Muscle of leg (tissue), 11 donors: ENCODE data around the gene ACADSB. TPM values are rescaled to one million over a fixed set of nuclear protein-coding genes. Genes with fewer than 3 reads are reported as not detected.

ENCODE experiments used
- DNase-seq: peaks from one replicate; pipeline ENCODE4 v3.0.0; 2013
- H3K27ac ChIP-seq: one replicate; pipeline ENCODE4 v1.5.1; 2013; ENCODE audit warnings: mild to moderate bottlenecking, low read length, control low read depth
- H3K27me3 ChIP-seq: one replicate; pipeline ENCODE4 v1.6.1; 2013; ENCODE audit warnings: low read length; ENCODE audit not compliant: control insufficient read depth, insufficient read depth
- H3K36me3 ChIP-seq: one replicate; pipeline ENCODE4 v1.6.1; 2013; ENCODE audit warnings: low read length; ENCODE audit not compliant: control insufficient read depth, insufficient read depth
- H3K4me1 ChIP-seq: one replicate; pipeline ENCODE4 v1.6.1; 2013; ENCODE audit warnings: low read length; ENCODE audit not compliant: control insufficient read depth, insufficient read depth
- H3K4me3 ChIP-seq: one replicate; pipeline ENCODE4 v1.5.1; 2013; ENCODE audit warnings: low read length, control low read depth
- H3K9me3 ChIP-seq: replicated peaks from 2 replicates; pipeline ENCODE4 v1.6.1; 2013; ENCODE audit warnings: low read depth, low read length; ENCODE audit not compliant: control insufficient read depth
- WGBS: methylation state at CpG from one replicate; pipeline ENCODE4 v1.1.5; 2013; ENCODE audit warnings: missing lambda C conversion rate; ENCODE audit not compliant: insufficient coverage; 5-methylcytosine and 5-hydroxymethylcytosine counted together
- polyA plus RNA-seq, 8 donors: library from polyadenylated mRNA; unstranded; fragments of 120-200 nt; gene quantifications; one replicate each; pipeline versions ENCODE4 v1.2.1 to v1.2.3, GENCODE V29; 2013; ENCODE audit warnings: inconsistent platforms in 1 of 8, low replicate concordance in 1 of 8; ENCODE audit not compliant: insufficient read length in 8 of 8, insufficient read depth in 1 of 8
- total RNA-seq: library from RNA; stranded (reverse); fragments of 120-200 nt; gene quantifications from one replicate; pipeline ENCODE4 v1.2.4, GENCODE V29; 2013

The ACADSB gene
- total and polyA plus RNA-seq, 9 donors: 7.6 to 12.8 (median 9.6) TPM

- H3K36me3 ChIP-seq: peaks cover 13% of the 10 kb centered on the region
- no peaks in the 10 kb centered on the region for H3K9me3 ChIP-seq
- H3K4me3 ChIP-seq: no peak overlapping the region
- no peak overlapping the region for H3K27ac ChIP-seq
- no peaks in the 10 kb centered on the region for H3K27me3 ChIP-seq
- DNase-seq: no peak
- no peaks in the 10 kb centered on the region for H3K4me1 ChIP-seq
These were observed 25.5 kb downstream of the ACADSB start for GRCh38 chr10:123034332-123034731.

- H3K27ac ChIP-seq: no peak overlapping the region
- H3K36me3 ChIP-seq: peaks cover 14% of the 10 kb centered on the region
- no peaks in the 10 kb centered on the region for H3K27me3 ChIP-seq
- DNase-seq: no peak
- no peaks in the 10 kb centered on the region for H3K4me1 ChIP-seq
- WGBS: 95% methylated on average over 6 of the region's 8 CpGs
- H3K9me3 ChIP-seq: no peaks in the 10 kb centered on the region
- H3K4me3 ChIP-seq: no peak overlapping the region
These were observed 26.8 kb downstream of the ACADSB start for GRCh38 chr10:123035467-123036086.

- WGBS: 60% methylated on average over 11 of the region's 18 CpGs
- Histone ChIP-seq H3K36me3 (peaks cover 15% of the 10 kb centered on the region), H3K4me1 (no peaks in the 10 kb centered on the region)
These were observed 30.2 kb downstream of the ACADSB start for GRCh38 chr10:123038782-123039631.

GRCh38 chr10:123039632-123039930 is 30.8 kb downstream of the ACADSB start:
- Histone ChIP-seq H3K4me1 (no peaks in the 10 kb centered on the region), H3K36me3 (peaks cover 16% of the 10 kb centered on the region), H3K27me3 (no peaks in the 10 kb centered on the region), H3K9me3 (no peaks in the 10 kb centered on the region), H3K27ac (no peak overlapping the region), H3K4me3 (no peak overlapping the region)
- DNase-seq: no peak

More at GRCh38 chr10:123038782-123039631, 30.2 kb downstream of the ACADSB start:
- peak; percentile 9 for DNase-seq
- Histone ChIP-seq H3K27ac (no peak overlapping the region), H3K9me3 (no peaks in the 10 kb centered on the region), H3K4me3 (no peak overlapping the region), H3K27me3 (no peaks in the 10 kb centered on the region)

GRCh38 chr10:123042708-123043408 is 34.1 kb downstream of the ACADSB start:
- no peak for DNase-seq
- H3K36me3 ChIP-seq: peaks cover 13% of the 10 kb centered on the region

GRCh38 chr10:123043409-123043925 is 34.7 kb downstream of the ACADSB start:
- no peak overlapping the region for H3K4me3 ChIP-seq
- DNase-seq: peak; percentile 67
- H3K27ac ChIP-seq: no peak overlapping the region
- H3K4me1 ChIP-seq: no peaks in the 10 kb centered on the region
- peaks cover 17% of the 10 kb centered on the region for H3K36me3 ChIP-seq
- WGBS: no CpG with 5 or more reads among the region's 5 CpGs
- no peaks in the 10 kb centered on the region for H3K27me3 ChIP-seq
- no peaks in the 10 kb centered on the region for H3K9me3 ChIP-seq

More at GRCh38 chr10:123042708-123043408, 34.1 kb downstream of the ACADSB start:
- WGBS: 85% methylated on average over 8 of the region's 12 CpGs
- Histone ChIP-seq H3K4me3 (no peak overlapping the region), H3K4me1 (no peaks in the 10 kb centered on the region), H3K27me3 (no peaks in the 10 kb centered on the region), H3K27ac (no peak overlapping the region), H3K9me3 (no peaks in the 10 kb centered on the region)

GRCh38 chr10:123044391-123044790 is 35.6 kb downstream of the ACADSB start:
- H3K27me3 ChIP-seq: no peaks in the 10 kb centered on the region
- H3K4me3 ChIP-seq: no peak overlapping the region
- H3K9me3 ChIP-seq: no peaks in the 10 kb centered on the region
- DNase-seq: peak; percentile 3
- peaks cover 13% of the 10 kb centered on the region for H3K36me3 ChIP-seq
- no CpG with 5 or more reads among the region's 2 CpGs for WGBS
- no peak overlapping the region for H3K27ac ChIP-seq
- H3K4me1 ChIP-seq: no peaks in the 10 kb centered on the region

GRCh38 chr10:123045961-123046731 is 37.3 kb downstream of the ACADSB start:
- peaks cover 13% of the 10 kb centered on the region for H3K36me3 ChIP-seq

GRCh38 chr10:123057968-123058367 is 49.2 kb downstream of the ACADSB start:
- no peak for DNase-seq
- no peaks in the 10 kb centered on the region for H3K4me1 ChIP-seq
- H3K36me3 ChIP-seq: no peaks in the 10 kb centered on the region
- no peaks in the 10 kb centered on the region for H3K9me3 ChIP-seq
- H3K27me3 ChIP-seq: no peaks in the 10 kb centered on the region
- WGBS: no CpG with 5 or more reads among the region's 3 CpGs
- no peak overlapping the region for H3K27ac ChIP-seq
- H3K4me3 ChIP-seq: no peak overlapping the region

More at GRCh38 chr10:123045961-123046731, 37.3 kb downstream of the ACADSB start:
- WGBS: no CpG with 5 or more reads among the region's 4 CpGs
- Histone ChIP-seq H3K4me1 (no peaks in the 10 kb centered on the region), H3K27ac (no peak overlapping the region), H3K9me3 (no peaks in the 10 kb centered on the region), H3K27me3 (no peaks in the 10 kb centered on the region), H3K4me3 (no peak overlapping the region)
- DNase-seq: no peak
